HepG2 (cell line): Measurements from ENCODE around the gene KRTAP5-1. TPM values are rescaled to one million over a fixed set of nuclear protein-coding genes. Genes with fewer than 3 reads are reported as not detected.
A peak's percentile ranks its signal among the peaks of the same experiment; 100 is the strongest.
"Not testable (repeated sequence)": the region's sequence is repeated elsewhere in the genome, so short reads cannot be mapped to it uniquely, and the experiment has no call there.

Experiments used
- ARID5B ChIP-seq: IDR thresholded peaks from 2 replicates; pipeline ENCODE4 v1.4.0; 2020; ENCODE audit warnings: mild to moderate bottlenecking, missing genetic modification reagents
- ATF4 ChIP-seq, 2 experiments: fragments of 450-650 bp in 1 of 2; sonication (generic) in 1 of 2; formaldehyde crosslinking; IDR thresholded peaks; 2 replicates each; pipeline versions ENCODE4 v1.5.0 to v1.8.0; 2020 to 2022; ENCODE audit warnings: mild to moderate bottlenecking in 1 of 2, missing genetic modification reagents in 1 of 2
- CEBPB ChIP-seq: IDR thresholded peaks from 2 replicates; pipeline ENCODE4 v1.6.1; 2011; ENCODE audit warnings: low read depth, low read length, improper control_type of control experiment, borderline replicate concordance
- ELF1 ChIP-seq: sonication (generic); formaldehyde crosslinking; IDR thresholded peaks from 2 replicates; pipeline ENCODE4 v1.4.0; 2020; ENCODE audit warnings: missing genetic modification reagents
- ELF3 ChIP-seq: IDR thresholded peaks from 2 replicates; pipeline ENCODE4 v1.6.1; 2016; ENCODE audit warnings: missing genetic modification reagents, missing compliant biosample characterization
- EP300 ChIP-seq, 3 experiments: sonication (generic) in 1 of 3; formaldehyde crosslinking in 1 of 3; IDR thresholded peaks; 2 replicates each; pipeline versions ENCODE4 v1.5.1 to v1.6.1; 2011 to 2020; ENCODE audit warnings: low read depth in 2 of 3, low read length in 2 of 3, borderline replicate concordance in 1 of 3, improper control_type of control experiment in 1 of 3, mild to moderate bottlenecking in 1 of 3, missing genetic modification reagents in 1 of 3, moderate library complexity in 1 of 3
- GATAD2A ChIP-seq: IDR thresholded peaks from 2 replicates; pipeline ENCODE4 v1.6.1; 2016
- RARA ChIP-seq: IDR thresholded peaks from 2 replicates; pipeline ENCODE4 v1.6.1; 2016; ENCODE audit warnings: missing genetic modification reagents, missing compliant biosample characterization
- SAP130 ChIP-seq: IDR thresholded peaks from 2 replicates; pipeline ENCODE4 v1.6.1; 2016; ENCODE audit warnings: low read depth
- ZSCAN9 ChIP-seq: IDR thresholded peaks from 2 replicates; pipeline ENCODE4 v1.6.1; 2016; ENCODE audit warnings: borderline replicate concordance
- polyA plus RNA-seq, 8 experiments: library from polyadenylated mRNA; depleted of rRNA in 3 of 8; stranded (reverse) in 7 of 8; unstranded in 1 of 8; fragments of >200 nt; fragmentation: Illumina TruSeq in 4 of 8; extraction: Trizol in 4 of 8; gene quantifications; 2 replicates each; pipeline versions ENCODE4 v1.2.1 to v1.2.3, GENCODE V29; 2011 to 2016; ENCODE audit warnings: low read depth in 4 of 8, missing spikeins in 1 of 8, mixed read lengths in 1 of 8; ENCODE audit not compliant: insufficient read depth in 1 of 8
- total RNA-seq, 5 experiments: library from RNA; depleted of rRNA; stranded (reverse); fragments of >200 nt; fragmentation: Illumina TruSeq; extraction: Trizol; gene quantifications; 2 replicates each; pipeline ENCODE4 v1.2.3, GENCODE V29; 2016; ENCODE audit warnings: low read depth in 1 of 5

KRTAP5-1 gene
- total and polyA plus RNA-seq, 2 of the 13 experiments (the other 11 are each of a cell fraction or from before 2014, with no cell fraction given) = not detected

- TF ChIP-seq ELF3 (CRISPR knock-in tag) (peak; percentile 79), ELF1 (CRISPR knock-in tag) (peak; percentile 35; the same call in 1 of the 2 replicates), ATF4 (CRISPR knock-in tag; IDR thresholded peaks at IDR 0.05) (0 out of 4 replicates have a peak, but pooled peaks of 1 of the 2 experiments have one; percentile 36), GATAD2A (CRISPR knock-in tag) (peak; percentile 43; the same call in 1 of the 2 replicates), RARA (CRISPR knock-in tag) (0 out of 2 replicates have a peak, but pooled peaks have one; percentile 6), ARID5B (CRISPR knock-in tag) (peak; percentile 21; the same call in 1 of the 2 replicates), CEBPB (peak; percentile 41; the same call in 1 of the 2 replicates), ZSCAN9 (CRISPR knock-in tag) (0 out of 2 replicates have a peak, but pooled peaks have one; percentile 18), EP300 (IDR thresholded peaks at IDR 0.05; ENCODE audit: low read depth in 2 of 2, low read length in 2 of 2) (peak in 1 of 2 experiments; percentile 8; a peak in 1 of 4 replicates), SAP130 (CRISPR knock-in tag) (peak; percentile 36)
- not testable (repeated sequence) for TF ChIP-seq EP300 (CRISPR knock-in tag; IDR thresholded peaks at IDR 0.05; ENCODE audit: borderline replicate concordance)
Measured at GRCh38 chr11:1589191-1589963, 4.3 kb upstream of the KRTAP5-1 start (continued).
